Esophagus squamous epithelium (tissue), 5 donors: Measurements from ENCODE around the gene SPATA7. TPM values are rescaled to one million over a fixed set of nuclear protein-coding genes. Genes with fewer than 3 reads are reported as not detected.
A peak's percentile ranks its signal among the peaks of the same experiment; 100 is the strongest.

Experiments
- DNase-seq: peaks from one replicate; lab custom pipeline; 2025; lab: John Stamatoyannopoulos, UW
- H3K27ac ChIP-seq, 4 donors: fragments of 200-600 bp; sonication (generic); one replicate each; pipeline ENCODE4 v1.5.1; 2016 to 2019; ENCODE audit warnings: mild to moderate bottlenecking in 1 of 4
- H3K27me3 ChIP-seq, 4 donors: fragments of 200-600 bp; sonication (generic); 1 replicate in 3 of 4; 2 replicates in 1 of 4; pipeline versions ENCODE4 v1.5.1 to v1.6.0; 2017 to 2021; ENCODE audit warnings: antibody characterized with exemption in 1 of 4
- H3K36me3 ChIP-seq, 3 donors: fragments of 200-600 bp; sonication (generic); one replicate each; pipeline ENCODE4 v1.5.1; 2016 to 2019
- H3K4me1 ChIP-seq, 3 donors: fragments of 200-600 bp; sonication (generic); one replicate each; pipeline ENCODE4 v1.5.1; 2017 to 2019
- H3K4me3 ChIP-seq, 4 donors: fragments of 200-600 bp; sonication (generic); 1 replicate in 3 of 4; 2 replicates in 1 of 4; pipeline ENCODE4 v1.5.1; 2016 to 2019; ENCODE audit warnings: mild to moderate bottlenecking in 2 of 4, moderate library complexity in 1 of 4
- H3K9me3 ChIP-seq, 3 donors: fragments of 200-600 bp; sonication (generic); one replicate each; pipeline ENCODE4 v1.5.1; 2016 to 2019
- POLR2A ChIP-seq, 4 donors: fragments of 450-650 bp; IDR thresholded peaks; one replicate each; pipeline ENCODE4 v1.6.1; 2017; ENCODE audit warnings: antibody characterized with exemption in 4 of 4, mild to moderate bottlenecking in 4 of 4, moderate library complexity in 3 of 4
- WGBS, 2 donors: methylation state at CpG; one replicate each; pipeline ENCODE4 v1.1.5; 2018; 5-methylcytosine and 5-hydroxymethylcytosine counted together
- intact Hi-C: fragments of 100-400 bp; cut with DNase I; formaldehyde crosslinking; loops from one replicate; pipeline ENCODE4 v1.15.0; 2022
- total RNA-seq, 4 donors: library from RNA; depleted of rRNA; stranded (reverse); fragments of >200 nt; gene quantifications; one replicate each; pipeline ENCODE4 v1.1.0, GENCODE V29; 2016
- TF ChIP-seq, protein P1 (sequence below), 6 experiments: fragments of 450-650 bp in 4 of 6; fragments of 200-600 bp in 2 of 6; sonication (generic) in 2 of 6; IDR thresholded peaks; one replicate each; pipeline ENCODE4 v1.5.1; 2016 to 2019; ENCODE audit warnings: antibody characterized with exemption in 6 of 6, mild to moderate bottlenecking in 4 of 6, moderate library complexity in 4 of 6
- donor health status: DM: yes; HTN: yes; CAD: no.

The SPATA7 gene
- total RNA-seq, 4 donors from 2014 or later: 2.2 to 15.2 (median 7.2) TPM

DNA sequence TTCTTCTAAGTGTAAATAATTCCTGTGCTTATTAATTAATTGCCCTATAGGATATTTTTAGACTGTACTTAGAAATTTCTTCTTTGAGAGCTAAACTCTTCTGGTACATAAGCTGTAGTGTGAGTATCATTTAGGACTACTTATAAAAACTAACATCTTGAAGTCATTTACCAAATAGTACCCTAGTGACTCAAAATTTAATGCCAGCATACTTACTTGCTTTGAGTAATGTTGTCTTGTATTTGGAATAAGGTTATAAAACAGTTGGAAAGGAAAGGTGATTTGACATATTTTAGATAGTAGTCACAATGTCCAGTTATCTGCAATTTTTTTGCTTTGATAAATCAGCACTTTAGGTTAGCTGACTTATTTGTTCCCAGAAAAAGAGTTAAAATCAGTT is 39.1 kb downstream of the SPATA7 start:
- no peak for DNase-seq
- no peaks in the 10 kb centered on the region for H3K4me1 ChIP-seq
- no peaks in the 10 kb centered on the region for H3K9me3 ChIP-seq
- H3K27ac ChIP-seq: no peak overlapping the region
- H3K4me3 ChIP-seq: no peak overlapping the region
- H3K36me3 ChIP-seq: peaks cover 0 to 11% (median 0%) of the 10 kb centered on the region in 3 donors
- no peak for TF ChIP-seq POLR2A (IDR thresholded peaks at IDR 0.05)
- H3K27me3 ChIP-seq: no peaks in the 10 kb centered on the region
- intact Hi-C loops: no loop called here

DNA sequence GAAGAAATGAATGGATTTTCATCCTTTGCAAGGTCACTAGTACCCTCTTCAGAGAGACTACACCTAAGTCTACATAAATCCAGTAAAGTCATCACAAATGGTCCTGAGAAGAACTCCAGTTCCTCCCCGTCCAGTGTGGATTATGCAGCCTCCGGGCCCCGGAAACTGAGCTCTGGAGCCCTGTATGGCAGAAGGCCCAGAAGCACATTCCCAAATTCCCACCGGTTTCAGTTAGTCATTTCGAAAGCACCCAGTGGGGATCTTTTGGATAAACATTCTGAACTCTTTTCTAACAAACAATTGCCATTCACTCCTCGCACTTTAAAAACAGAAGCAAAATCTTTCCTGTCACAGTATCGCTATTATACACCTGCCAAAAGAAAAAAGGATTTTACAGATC is 40.8 kb downstream of the SPATA7 start:
- intact Hi-C loops: no loop called here
- H3K27ac ChIP-seq: no peak overlapping the region
- 65% methylated on average over 4 to 5 of the region's 7 CpGs for WGBS, 2 donors
- no peaks in the 10 kb centered on the region for H3K4me1 ChIP-seq
- no peaks in the 10 kb centered on the region for H3K36me3 ChIP-seq
- H3K4me3 ChIP-seq: no peak overlapping the region
- no peak for DNase-seq
- no peaks in the 10 kb centered on the region for H3K27me3 ChIP-seq
- no peak for TF ChIP-seq POLR2A (IDR thresholded peaks at IDR 0.05)
- TF ChIP-seq, protein P1, sequence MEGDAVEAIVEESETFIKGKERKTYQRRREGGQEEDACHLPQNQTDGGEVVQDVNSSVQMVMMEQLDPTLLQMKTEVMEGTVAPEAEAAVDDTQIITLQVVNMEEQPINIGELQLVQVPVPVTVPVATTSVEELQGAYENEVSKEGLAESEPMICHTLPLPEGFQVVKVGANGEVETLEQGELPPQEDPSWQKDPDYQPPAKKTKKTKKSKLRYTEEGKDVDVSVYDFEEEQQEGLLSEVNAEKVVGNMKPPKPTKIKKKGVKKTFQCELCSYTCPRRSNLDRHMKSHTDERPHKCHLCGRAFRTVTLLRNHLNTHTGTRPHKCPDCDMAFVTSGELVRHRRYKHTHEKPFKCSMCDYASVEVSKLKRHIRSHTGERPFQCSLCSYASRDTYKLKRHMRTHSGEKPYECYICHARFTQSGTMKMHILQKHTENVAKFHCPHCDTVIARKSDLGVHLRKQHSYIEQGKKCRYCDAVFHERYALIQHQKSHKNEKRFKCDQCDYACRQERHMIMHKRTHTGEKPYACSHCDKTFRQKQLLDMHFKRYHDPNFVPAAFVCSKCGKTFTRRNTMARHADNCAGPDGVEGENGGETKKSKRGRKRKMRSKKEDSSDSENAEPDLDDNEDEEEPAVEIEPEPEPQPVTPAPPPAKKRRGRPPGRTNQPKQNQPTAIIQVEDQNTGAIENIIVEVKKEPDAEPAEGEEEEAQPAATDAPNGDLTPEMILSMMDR (IDR thresholded peaks at IDR 0.05): no peak
- H3K9me3 ChIP-seq: no peaks in the 10 kb centered on the region

DNA sequence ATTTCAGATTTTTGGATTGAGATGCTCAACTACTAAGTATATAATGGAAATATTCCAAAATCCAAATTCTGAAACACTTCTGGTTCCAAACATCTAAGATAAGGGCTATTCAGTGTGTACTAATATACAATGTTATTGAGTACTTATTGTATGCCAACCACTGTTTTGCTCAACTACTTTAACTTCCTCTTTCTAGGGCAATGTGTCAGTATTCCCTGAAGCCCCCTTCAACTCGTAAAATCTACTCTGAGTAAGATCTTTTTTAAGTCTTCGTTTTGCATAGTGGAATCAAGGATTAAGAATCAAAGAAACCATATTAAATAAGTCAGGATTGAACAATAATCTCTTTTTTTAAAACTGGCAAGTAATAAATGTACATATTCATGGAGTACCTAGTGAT is 45.5 kb downstream of the SPATA7 start:
- no peak overlapping the region for H3K4me3 ChIP-seq
- no peak for DNase-seq
- TF ChIP-seq, protein P1 (IDR thresholded peaks at IDR 0.05): no peak
- no peak for TF ChIP-seq POLR2A (IDR thresholded peaks at IDR 0.05)
- 75 to 85% methylated on average over 2 of the region's 2 CpGs for WGBS, 2 donors
- H3K27ac ChIP-seq: no peak overlapping the region
- peaks cover 0 to 11% (median 0%) of the 10 kb centered on the region in 3 donors for H3K36me3 ChIP-seq
- no peaks in the 10 kb centered on the region for H3K9me3 ChIP-seq
- intact Hi-C loops: no loop called here
- no peaks in the 10 kb centered on the region for H3K27me3 ChIP-seq
- no peaks in the 10 kb centered on the region for H3K4me1 ChIP-seq

DNA sequence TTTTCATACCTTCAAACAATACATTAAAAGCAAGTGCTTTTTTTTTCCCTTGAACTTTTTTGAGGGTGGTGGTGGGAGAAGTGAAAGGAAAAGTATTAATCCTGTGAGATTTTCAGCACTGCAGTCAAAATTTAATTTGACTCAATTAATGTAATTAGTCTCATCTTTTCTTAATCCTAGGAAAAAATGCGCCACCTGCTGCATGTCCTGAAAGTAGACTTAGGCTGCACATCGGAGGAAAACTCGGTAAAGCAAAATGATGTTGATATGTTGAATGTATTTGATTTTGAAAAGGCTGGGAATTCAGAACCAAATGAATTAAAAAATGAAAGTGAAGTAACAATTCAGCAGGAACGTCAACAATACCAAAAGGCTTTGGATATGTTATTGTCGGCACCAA is 52.2 kb downstream of the SPATA7 start:
- no peak overlapping the region for H3K27ac ChIP-seq
- 87 to 88% methylated on average over 5 of the region's 5 CpGs for WGBS, 2 donors
- intact Hi-C loops: no loop called here
- peaks cover 0 to 50% (median 0%) of the 10 kb centered on the region in 3 donors for H3K36me3 ChIP-seq
- no peak for TF ChIP-seq POLR2A (IDR thresholded peaks at IDR 0.05)
- TF ChIP-seq, protein P1 (IDR thresholded peaks at IDR 0.05): peak in 1 of 6 experiments; percentile 47
- no peak overlapping the region for H3K4me3 ChIP-seq
- H3K4me1 ChIP-seq: no peaks in the 10 kb centered on the region
- H3K9me3 ChIP-seq: no peaks in the 10 kb centered on the region
- H3K27me3 ChIP-seq: no peaks in the 10 kb centered on the region
- DNase-seq: no peak

DNA sequence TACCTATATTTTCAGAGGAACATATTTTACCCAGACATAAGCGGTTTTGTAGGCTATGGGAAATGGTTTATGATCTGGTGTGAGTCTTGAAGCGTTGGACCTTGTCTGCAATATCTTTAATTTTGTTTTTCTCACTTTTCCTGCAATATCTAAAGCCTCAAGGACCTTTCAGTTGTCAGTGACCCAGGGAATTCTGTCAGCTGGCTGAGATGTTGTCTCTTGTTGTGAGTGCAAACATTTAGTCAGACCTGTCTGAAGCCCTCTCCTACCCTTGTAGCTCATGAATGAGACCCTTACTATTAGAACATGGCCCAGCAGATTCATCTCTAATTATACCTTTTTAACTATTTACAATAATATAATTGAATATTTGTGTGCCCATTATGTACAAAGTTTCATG is 53.6 kb downstream of the SPATA7 start:
- Histone ChIP-seq H3K27ac (no peak overlapping the region), H3K9me3 (no peaks in the 10 kb centered on the region), H3K4me1 (no peaks in the 10 kb centered on the region), H3K36me3 (peaks cover 0 to 50% (median 0%) of the 10 kb centered on the region in 3 donors), H3K27me3 (no peaks in the 10 kb centered on the region), H3K4me3 (no peak overlapping the region)
- intact Hi-C loops: no loop called here
- 88 to 98% methylated on average over 2 of the region's 2 CpGs for WGBS, 2 donors
- TF ChIP-seq, protein P1 (IDR thresholded peaks at IDR 0.05): no peak
- TF ChIP-seq POLR2A (IDR thresholded peaks at IDR 0.05): no peak
- no peak for DNase-seq

DNA sequence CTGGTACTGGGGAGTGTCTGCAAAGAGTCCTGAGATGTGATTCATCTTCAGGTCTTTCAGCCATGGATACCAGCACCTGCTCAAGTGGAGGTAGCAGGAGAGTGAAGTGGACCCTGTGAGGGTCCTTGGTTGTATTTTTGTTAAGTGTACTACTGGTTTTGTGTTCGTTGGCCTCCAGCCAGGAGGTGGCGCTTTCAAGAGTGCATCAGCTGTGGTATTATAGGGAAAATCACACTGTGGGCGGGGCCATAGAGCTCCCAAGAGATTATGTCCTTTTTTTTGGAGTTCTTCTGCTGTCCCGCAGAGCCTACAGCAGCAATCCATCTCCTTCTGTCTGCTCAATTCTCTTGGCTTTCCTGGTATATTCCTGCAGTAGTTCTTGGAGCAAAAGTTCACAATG is 66.8 kb downstream of the SPATA7 start:
- WGBS, 2 donors: 70 to 100% methylated on average over 3 to 4 of the region's 4 CpGs
- H3K4me3 ChIP-seq: no peak overlapping the region
- no peak for DNase-seq
- intact Hi-C loops: no loop called here
- no peak for TF ChIP-seq POLR2A (IDR thresholded peaks at IDR 0.05)
- TF ChIP-seq, protein P1 (IDR thresholded peaks at IDR 0.05): no peak
- H3K27ac ChIP-seq: no peak overlapping the region
- H3K4me1 ChIP-seq: no peaks in the 10 kb centered on the region
- no peaks in the 10 kb centered on the region for H3K27me3 ChIP-seq
- peaks cover 0 to 4% (median 0%) of the 10 kb centered on the region in 3 donors for H3K9me3 ChIP-seq
- H3K36me3 ChIP-seq: peaks cover 0 to 48% (median 0%) of the 10 kb centered on the region in 3 donors
